Endothelial cell of umbilical vein (primary cell): Measurements from ENCODE around the gene SYTL3. TPM values are rescaled to one million over a fixed set of nuclear protein-coding genes. Genes with fewer than 3 reads are reported as not detected.

Source experiments
- BruUV-seq: library from RNA; stranded (reverse); fragments of 400-500 nt; replicated peaks from 2 replicates; lab custom pipeline; 2021; lab: Mats Ljungman, UMichigan
- CTCF ChIA-PET: fragments of 300-600, 350-600 bp; sonication (Branson Sonifier 250); formaldehyde crosslinking; loops from one replicate; lab custom pipeline; 2021; ENCODE audit warnings: antibody characterized with exemption, inconsistent platforms; lab: Charles Lee
- POLR2A ChIA-PET: fragments of 300-600, 350-600 bp; sonication (Branson Sonifier 250); formaldehyde crosslinking; loops from one replicate; lab custom pipeline; 2021; ENCODE audit warnings: antibody characterized with exemption, inconsistent platforms; lab: Charles Lee
- DNase-seq: peaks from one replicate; pipeline ENCODE4 v3.0.0-alpha.2; 2011; ENCODE audit warnings: low read depth, low spot score
- FAIRE-seq: peaks from 2 replicates; lab custom pipeline; 2011; peaks lifted over from hg19 to GRCh38; lab: Jason Lieb, UNC
- H2AFZ ChIP-seq: 2 replicates; pipeline ENCODE4 v1.6.0; 2012; ENCODE audit warnings: low read depth, low read length, control low read depth, inconsistent platforms
- H3K27ac ChIP-seq: 2 replicates; pipeline ENCODE4 v1.5.1; 2011; ENCODE audit warnings: low read depth, mild to moderate bottlenecking, control low read depth, low read length, moderate library complexity; ENCODE audit not compliant: insufficient read depth
- H3K27me3 ChIP-seq, 2 experiments: 2 replicates each; pipeline versions ENCODE4 v1.6.0 to v1.6.1; 2011; ENCODE audit warnings: low read length in 2 of 2, mixed read lengths in 1 of 2; ENCODE audit not compliant: control insufficient read depth in 2 of 2, insufficient read depth in 2 of 2
- H3K36me3 ChIP-seq, 2 experiments: 2 replicates in 1 of 2; 3 replicates in 1 of 2; pipeline ENCODE4 v1.5.1; 2011; ENCODE audit warnings: low read length in 2 of 2, mild to moderate bottlenecking in 1 of 2, moderate library complexity in 1 of 2; ENCODE audit not compliant: control insufficient read depth in 2 of 2, insufficient read depth in 2 of 2; ENCODE audit errors: extremely low read depth in 1 of 2
- H3K4me1 ChIP-seq: 3 replicates; pipeline ENCODE4 v1.5.1; 2011; ENCODE audit warnings: mild to moderate bottlenecking, low read length; ENCODE audit not compliant: control insufficient read depth, insufficient read depth; ENCODE audit errors: extremely low read depth
- H3K4me2 ChIP-seq: 2 replicates; pipeline ENCODE4 v1.6.1; 2011; ENCODE audit warnings: low read length, control low read depth, mixed read lengths; ENCODE audit not compliant: insufficient read depth
- H3K4me3 ChIP-seq, 3 experiments: fragments of 200-600 bp in 1 of 3; sonication (generic), shearing (Covaris generic) in 1 of 3; replicated peaks in 1 of 3; 2 replicates each; pipeline ENCODE4 v1.5.1; 2011 to 2016; ENCODE audit warnings: control low read depth in 3 of 3, low read length in 3 of 3, mild to moderate bottlenecking in 2 of 3, inconsistent platforms in 1 of 3, low read depth in 1 of 3, moderate library complexity in 1 of 3; ENCODE audit not compliant: insufficient read depth in 1 of 3
- H3K79me2 ChIP-seq: 2 replicates; pipeline ENCODE4 v1.6.0; 2012; ENCODE audit warnings: low read length, inconsistent platforms; ENCODE audit not compliant: control insufficient read depth, insufficient read depth
- H3K9ac ChIP-seq: replicated peaks from 2 replicates; pipeline ENCODE3; 2011; ENCODE audit warnings: low read length, control low read depth; ENCODE audit not compliant: insufficient read depth; ENCODE audit errors: extremely low read depth
- H3K9me1 ChIP-seq: replicated peaks from 3 replicates; pipeline ENCODE4 v1.6.0; 2011; ENCODE audit warnings: mild to moderate bottlenecking, low read length; ENCODE audit not compliant: control insufficient read depth, insufficient read depth; ENCODE audit errors: extremely low read depth
- H3K9me3 ChIP-seq: replicated peaks from 2 replicates; pipeline ENCODE4 v1.5.1; 2012; ENCODE audit warnings: low read length, inconsistent platforms; ENCODE audit not compliant: control insufficient read depth, insufficient read depth
- H4K20me1 ChIP-seq: replicated peaks from 2 replicates; pipeline ENCODE3; 2011; ENCODE audit warnings: mild to moderate bottlenecking, low read length; ENCODE audit not compliant: control insufficient read depth, insufficient read depth; ENCODE audit errors: extremely low read depth
- EZH2 ChIP-seq: IDR thresholded peaks from 2 replicates; pipeline ENCODE4 v1.6.1; 2012; ENCODE audit warnings: borderline replicate concordance, low read depth, mild to moderate bottlenecking, moderate library complexity, low read length, inconsistent platforms; ENCODE audit not compliant: severe bottlenecking
- FOS ChIP-seq: IDR thresholded peaks from 2 replicates; pipeline ENCODE4 v1.6.1; 2011; ENCODE audit warnings: mild to moderate bottlenecking, low read length, moderate library complexity, borderline replicate concordance; ENCODE audit not compliant: insufficient read depth
- GATA2 ChIP-seq: IDR thresholded peaks from 2 replicates; pipeline ENCODE4 v1.7.0; 2011; ENCODE audit warnings: low read depth, mild to moderate bottlenecking, moderate library complexity, mixed read lengths, low read length; ENCODE audit not compliant: insufficient read length, insufficient read depth
- JUN ChIP-seq: IDR thresholded peaks from 2 replicates; pipeline ENCODE4 v1.6.1; 2011; ENCODE audit warnings: borderline replicate concordance, low read depth; ENCODE audit not compliant: insufficient read length, insufficient read depth
- MYC ChIP-seq: IDR thresholded peaks from one replicate; pipeline ENCODE4 v1.6.1; 2011; ENCODE audit warnings: mild to moderate bottlenecking, low read depth, low read length
- POLR2A ChIP-seq: IDR thresholded peaks from 2 replicates; pipeline ENCODE4 v1.6.1; 2012; ENCODE audit warnings: low read depth, mild to moderate bottlenecking, control low read depth, low read length
- POLR2AphosphoS5 ChIP-seq: IDR thresholded peaks from 2 replicates; pipeline ENCODE4 v1.6.1; 2012; ENCODE audit warnings: low read depth, mild to moderate bottlenecking, control low read depth, low read length, moderate library complexity; ENCODE audit not compliant: insufficient read depth
- dilution Hi-C: fragments of 300-500 bp; cut with MboI; formaldehyde crosslinking; loops from one replicate; pipeline ENCODE4 v1.15.0; 2019; ENCODE audit warnings: low sequenced_read_pairs; ENCODE audit not compliant: extremely low pct_ligation_motif_present
- intact Hi-C: fragments of 100-400 bp; cut with micrococcal nuclease; formaldehyde crosslinking; loops from one replicate; pipeline ENCODE4 v1.10.0; 2022
- polyA plus RNA-seq, 4 experiments: library from polyadenylated mRNA; depleted of rRNA in 3 of 4; stranded (reverse) in 3 of 4; unstranded in 1 of 4; fragments of >200 nt; gene quantifications; 2 replicates each; pipeline versions ENCODE4 v1.2.1 to v1.2.3, GENCODE V29; 2011 to 2012; ENCODE audit warnings: missing spikeins in 1 of 4
- total RNA-seq: library from RNA; stranded (reverse); gene quantifications from 2 replicates; pipeline ENCODE4 v1.2.3, GENCODE V29; 2021
- TF ChIP-seq, protein P1 (sequence below): IDR thresholded peaks from 2 replicates; pipeline ENCODE4 v1.6.1; 2011; ENCODE audit not compliant: insufficient read depth, insufficient read length
- TF ChIP-seq, protein P2 (sequence below), 2 donors: IDR thresholded peaks; 1 replicate in 1 of 2; 2 replicates in 1 of 2; pipeline ENCODE4 v1.5.1; 2011; ENCODE audit warnings: low read length in 2 of 2, mild to moderate bottlenecking in 2 of 2, moderate library complexity in 2 of 2, control low read depth in 1 of 2, inconsistent platforms in 1 of 2, low read depth in 1 of 2; ENCODE audit not compliant: insufficient read depth in 1 of 2; ENCODE audit errors: extremely low read depth in 1 of 2

Gene SYTL3
- total and polyA plus RNA-seq, 2 donors (not counting 3 experiments of a cell fraction or from before 2014, with no cell fraction given) = 0.59 to 0.77 TPM

DNA sequence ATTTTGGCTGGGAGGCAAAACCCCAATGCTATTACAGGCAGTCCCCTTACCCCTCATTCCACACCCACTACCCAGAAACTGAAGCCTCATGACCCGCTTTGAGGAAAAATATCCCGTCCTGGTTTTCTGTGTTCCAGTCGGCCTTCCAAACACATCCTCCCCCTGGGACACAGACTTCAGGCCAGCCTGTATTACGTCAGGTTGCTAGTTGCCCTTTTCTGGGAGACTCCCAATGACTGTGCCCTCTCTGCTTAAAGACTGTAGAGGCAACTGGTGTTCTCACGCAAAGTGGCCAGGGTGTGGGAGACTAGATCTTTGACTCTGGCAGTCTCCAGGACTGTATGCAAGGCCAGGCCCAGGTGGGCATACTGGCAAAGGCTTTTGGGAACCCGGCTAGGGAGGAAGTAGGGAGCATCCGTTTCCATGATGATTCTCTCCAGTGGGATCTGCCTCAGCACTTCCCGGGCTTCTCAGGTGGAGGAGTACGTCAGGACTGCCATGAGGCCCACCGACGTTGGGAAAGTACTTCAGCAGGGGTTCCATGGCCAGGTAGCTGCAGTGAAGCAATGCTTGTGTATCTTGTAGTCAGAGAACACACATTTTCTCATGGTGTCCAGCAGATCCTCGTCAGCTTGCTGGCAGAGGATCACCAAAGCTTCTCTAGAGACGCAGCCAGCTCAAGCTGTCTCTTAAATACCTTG lies 40.2 kb upstream of the SYTL3 start:
- H3K4me2 ChIP-seq = no peak overlapping the region
- no peaks in the 10 kb centered on the region for H3K79me2 ChIP-seq
- peaks cover 13 to 38% of the 10 kb centered on the region in 2 experiments for H3K36me3 ChIP-seq
- H3K9me1 ChIP-seq = no peaks in the 10 kb centered on the region
- no peak for TF ChIP-seq POLR2AphosphoS5
- no peak for TF ChIP-seq JUN
- no peak for TF ChIP-seq FOS
- no peak for TF ChIP-seq EZH2
- no peak for TF ChIP-seq MYC
- TF ChIP-seq, protein P1, sequence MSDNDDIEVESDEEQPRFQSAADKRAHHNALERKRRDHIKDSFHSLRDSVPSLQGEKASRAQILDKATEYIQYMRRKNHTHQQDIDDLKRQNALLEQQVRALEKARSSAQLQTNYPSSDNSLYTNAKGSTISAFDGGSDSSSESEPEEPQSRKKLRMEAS = no peak
- TF ChIP-seq, protein P2, sequence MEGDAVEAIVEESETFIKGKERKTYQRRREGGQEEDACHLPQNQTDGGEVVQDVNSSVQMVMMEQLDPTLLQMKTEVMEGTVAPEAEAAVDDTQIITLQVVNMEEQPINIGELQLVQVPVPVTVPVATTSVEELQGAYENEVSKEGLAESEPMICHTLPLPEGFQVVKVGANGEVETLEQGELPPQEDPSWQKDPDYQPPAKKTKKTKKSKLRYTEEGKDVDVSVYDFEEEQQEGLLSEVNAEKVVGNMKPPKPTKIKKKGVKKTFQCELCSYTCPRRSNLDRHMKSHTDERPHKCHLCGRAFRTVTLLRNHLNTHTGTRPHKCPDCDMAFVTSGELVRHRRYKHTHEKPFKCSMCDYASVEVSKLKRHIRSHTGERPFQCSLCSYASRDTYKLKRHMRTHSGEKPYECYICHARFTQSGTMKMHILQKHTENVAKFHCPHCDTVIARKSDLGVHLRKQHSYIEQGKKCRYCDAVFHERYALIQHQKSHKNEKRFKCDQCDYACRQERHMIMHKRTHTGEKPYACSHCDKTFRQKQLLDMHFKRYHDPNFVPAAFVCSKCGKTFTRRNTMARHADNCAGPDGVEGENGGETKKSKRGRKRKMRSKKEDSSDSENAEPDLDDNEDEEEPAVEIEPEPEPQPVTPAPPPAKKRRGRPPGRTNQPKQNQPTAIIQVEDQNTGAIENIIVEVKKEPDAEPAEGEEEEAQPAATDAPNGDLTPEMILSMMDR (IDR thresholded peaks at IDR 0.05; ENCODE audit: extremely low read depth in 1 of 2, insufficient read depth in 1 of 2, low read depth in 1 of 2, low read length in 2 of 2) = no peak
- no peak for TF ChIP-seq GATA2
- TF ChIP-seq POLR2A = no peak
- H3K9me3 ChIP-seq = no peaks in the 10 kb centered on the region
- H2AFZ ChIP-seq = no peak overlapping the region
- H3K27ac ChIP-seq = no peak overlapping the region
- ChIA-PET POLR2A (no interaction called here), CTCF (interaction anchor here (0.5 to 1.2 kb wide), 4 partner anchors 388 to 395 kb away, joined by 3 to 5 read pairs (median 4); no protein-coding TSS in a partner anchor)
- H3K4me1 ChIP-seq = no peaks in the 10 kb centered on the region
- FAIRE-seq (no peak), DNase-seq (no peak)
- H4K20me1 ChIP-seq = no peaks in the 10 kb centered on the region
- dilution Hi-C loops (no loop called here), intact Hi-C loops (no loop called here)
- no peak overlapping the region for H3K9ac ChIP-seq
- no peaks in the 10 kb centered on the region for H3K27me3 ChIP-seq
- no TSS peak for BruUV-seq
- H3K4me3 ChIP-seq = no peak overlapping the region
